Measurements from ENCODE around the gene NOP14.
"Not testable (repeated sequence)": the region's sequence is repeated elsewhere in the genome, so short reads cannot be mapped to it uniquely, and the experiment has no call there.

Gene NOP14

DNA sequence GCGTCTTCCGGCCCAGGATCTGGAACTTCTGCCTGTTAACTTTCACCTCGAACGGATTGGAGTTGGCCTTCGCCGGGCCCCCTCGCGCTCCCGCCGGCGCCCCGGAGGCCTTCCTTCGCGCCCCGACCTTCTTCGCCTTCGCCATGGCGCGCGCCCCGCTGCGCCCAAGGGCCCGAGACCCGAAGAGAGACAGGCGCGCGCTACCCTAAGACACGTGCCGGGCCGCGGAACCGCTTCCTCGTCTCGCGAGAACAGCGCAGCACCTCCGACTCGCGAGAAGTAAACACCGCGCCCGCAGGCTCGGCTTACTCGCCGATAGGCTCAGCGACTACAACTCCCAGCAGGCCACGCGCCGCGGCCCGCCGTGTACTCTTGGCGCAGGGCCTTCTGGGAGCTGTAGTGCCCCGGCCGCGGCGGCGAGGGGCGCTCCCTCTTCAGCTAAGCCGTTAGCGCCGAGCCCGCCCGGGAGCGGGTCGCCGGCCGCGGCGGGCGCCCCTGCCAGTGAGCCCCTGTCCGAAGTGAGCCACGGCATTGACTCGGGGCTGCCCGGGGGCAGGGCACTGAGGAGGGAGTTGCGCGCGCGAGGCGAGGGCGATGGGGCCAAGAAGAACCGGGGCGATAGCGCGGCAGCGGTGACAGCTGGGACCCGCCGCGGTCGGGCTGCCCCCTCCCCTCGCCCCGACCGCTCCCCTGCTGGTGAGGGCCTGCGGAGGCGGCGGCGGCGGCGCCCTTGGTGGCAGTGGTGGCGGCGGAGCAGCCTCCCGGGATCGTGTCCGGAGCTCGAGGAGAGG lies at the start of gene NOP14, which contains the start of gene GRK4:
TSS of gene NOP14 (minus strand) at position 232 of the 791 bp plus-strand sequence. CDS start at position 145, 87 bp downstream.
TSS of gene GRK4 (plus strand) at position 397 of the 791 bp plus-strand sequence. CDS start 500 bp downstream, outside the sequence.
- peak; percentile 96 for DNase-seq

DNA sequence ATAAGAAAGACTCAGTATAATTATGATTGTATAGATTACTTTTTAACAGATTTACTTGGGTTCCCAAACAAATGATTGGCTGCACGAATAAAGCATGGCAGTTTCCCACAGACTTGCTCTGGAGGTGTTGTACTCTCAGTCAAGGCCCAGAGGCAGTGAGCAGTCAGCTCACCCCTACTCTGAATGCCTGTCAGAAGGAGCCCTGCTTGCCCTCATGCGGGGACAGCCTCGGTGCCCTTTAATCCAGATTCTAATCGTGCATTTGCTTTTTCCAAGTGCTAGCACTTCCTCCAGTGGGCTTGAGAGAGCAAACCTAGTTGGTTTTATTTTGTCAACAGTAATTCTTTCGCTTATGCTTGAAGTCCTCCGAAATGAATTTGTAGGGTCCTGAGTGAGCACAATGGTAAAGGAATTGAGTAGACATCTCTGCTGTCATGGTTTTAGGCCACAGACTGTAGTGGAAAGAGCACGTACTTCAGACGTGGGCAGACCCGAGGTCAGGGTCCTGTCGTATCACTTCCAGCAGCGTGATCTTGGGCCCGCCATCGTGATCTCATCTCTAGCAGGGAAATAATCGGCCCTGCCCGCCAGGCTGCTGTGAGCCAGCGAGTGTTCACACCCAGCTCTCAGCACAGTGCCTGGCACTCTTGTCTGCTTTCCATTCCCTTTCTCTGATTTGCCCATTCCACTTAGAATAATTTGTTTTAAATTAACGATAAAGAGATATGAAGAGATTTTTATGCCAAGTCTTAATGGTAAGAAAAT lies 48.4 kb upstream of the NOP14 start:
- DNase-seq: no peak

DNA sequence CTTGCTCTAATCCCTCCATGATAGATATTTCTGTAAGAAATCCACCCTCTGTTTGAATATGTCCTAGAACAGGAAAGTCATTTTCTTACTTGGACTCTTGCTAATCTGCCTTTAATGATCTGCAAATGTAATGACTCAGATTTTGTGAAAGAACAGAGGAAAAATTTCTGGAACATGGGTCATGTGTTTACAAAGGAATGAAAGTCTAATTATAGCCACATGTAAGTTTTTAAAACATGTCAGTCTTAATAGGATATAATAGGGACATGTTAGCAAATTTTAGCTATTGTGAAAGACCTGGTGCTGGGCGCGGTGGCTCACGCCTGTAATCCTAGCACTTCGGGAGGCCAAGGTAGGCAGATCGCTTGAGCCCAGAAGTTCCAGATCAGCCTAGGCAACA lies 47.8 kb upstream of the NOP14 start:
- no peak for DNase-seq

GRCh38 chr4:3010577-3010976 lies 47.4 kb upstream of the NOP14 start:
- DNase-seq: no peak

- peak; percentile 17 to 43 for DNase-seq
These were observed 46.2 kb upstream of the NOP14 start for GRCh38 chr4:3009422-3009821.

- no peak for DNase-seq
These were observed 44.5 kb upstream of the NOP14 start for GRCh38 chr4:3007724-3008123.

DNA sequence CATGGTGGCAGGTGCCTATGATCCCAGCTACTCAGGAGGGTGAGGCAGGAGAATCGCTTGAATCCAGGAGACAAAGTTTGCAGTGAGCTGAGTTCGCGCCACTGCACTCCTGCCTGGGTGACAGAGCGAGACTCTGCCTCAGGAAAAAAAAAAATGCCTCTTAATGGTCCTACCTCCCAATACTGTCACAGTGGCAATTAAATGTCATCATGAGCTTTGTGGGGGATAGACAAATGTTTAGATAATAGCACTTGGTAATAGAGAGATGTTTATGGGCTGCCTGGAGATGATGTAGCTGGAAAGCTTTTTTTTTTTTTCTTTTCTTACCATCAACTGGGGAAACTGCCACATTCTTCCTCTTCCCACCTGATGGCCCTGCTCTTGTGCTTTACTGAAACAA lies 33.2 kb upstream of the NOP14 start:
- no peak for DNase-seq

GRCh38 chr4:2995546-2996265 lies 32.5 kb upstream of the NOP14 start:
- DNase-seq: no peak

- no peak for DNase-seq
These were observed 31.7 kb upstream of the NOP14 start for GRCh38 chr4:2994917-2995316.

- DNase-seq: no peak
These were observed 28.0 kb upstream of the NOP14 start for GRCh38 chr4:2991243-2991642.

DNA sequence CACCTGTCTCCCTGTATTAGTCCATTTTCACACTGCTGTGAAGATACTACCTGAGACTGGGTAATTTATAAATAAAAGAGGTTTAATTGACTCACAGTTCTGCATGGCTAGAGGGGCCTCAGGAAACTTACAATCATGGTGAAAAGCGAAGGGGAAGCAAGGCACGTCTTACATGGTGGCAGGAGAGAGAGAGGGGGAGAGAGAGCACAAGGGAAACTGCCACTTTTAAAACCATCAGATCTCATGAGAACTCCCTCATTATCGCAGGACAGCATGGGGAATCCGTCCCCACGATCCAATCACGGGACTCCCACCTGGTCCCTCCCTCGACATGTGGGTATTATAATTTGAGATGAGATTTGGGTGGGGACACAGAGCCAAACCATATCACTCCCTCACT lies 20.5 kb upstream of the NOP14 start:
- DNase-seq: not testable (repeated sequence)

- DNase-seq: no peak
These were observed 18.8 kb upstream of the NOP14 start for GRCh38 chr4:2982012-2982411.

- no peak for DNase-seq
These were observed 18.1 kb upstream of the NOP14 start for GRCh38 chr4:2981256-2981819.

GRCh38 chr4:2977211-2978088 lies 14.2 kb upstream of the NOP14 start:
- no peak for DNase-seq

GRCh38 chr4:2971275-2971674 lies 8.1 kb upstream of the NOP14 start:
- no peak for DNase-seq

DNA sequence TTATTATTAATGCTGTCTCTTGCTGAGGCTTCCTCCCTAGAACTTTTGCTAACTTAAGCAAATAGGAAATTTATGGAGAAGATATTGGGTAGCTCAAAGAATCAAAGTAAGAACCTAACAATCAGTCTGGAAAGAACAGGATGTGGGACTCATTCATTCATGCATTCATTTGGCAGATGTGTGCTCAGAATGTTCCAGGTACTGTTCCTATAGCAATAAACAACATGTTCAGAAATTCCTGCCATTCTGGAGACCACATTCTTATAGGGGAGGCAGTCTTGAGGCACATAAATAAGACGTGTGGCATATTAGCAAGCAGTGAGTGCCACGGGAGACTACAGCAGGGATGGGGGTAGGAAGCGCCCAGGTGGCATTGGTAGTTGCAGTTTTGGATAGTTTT lies 5.2 kb upstream of the NOP14 start:
- DNase-seq: no peak

GRCh38 chr4:2965262-2965661 lies 2.1 kb upstream of the NOP14 start:
- DNase-seq: no peak

DNA sequence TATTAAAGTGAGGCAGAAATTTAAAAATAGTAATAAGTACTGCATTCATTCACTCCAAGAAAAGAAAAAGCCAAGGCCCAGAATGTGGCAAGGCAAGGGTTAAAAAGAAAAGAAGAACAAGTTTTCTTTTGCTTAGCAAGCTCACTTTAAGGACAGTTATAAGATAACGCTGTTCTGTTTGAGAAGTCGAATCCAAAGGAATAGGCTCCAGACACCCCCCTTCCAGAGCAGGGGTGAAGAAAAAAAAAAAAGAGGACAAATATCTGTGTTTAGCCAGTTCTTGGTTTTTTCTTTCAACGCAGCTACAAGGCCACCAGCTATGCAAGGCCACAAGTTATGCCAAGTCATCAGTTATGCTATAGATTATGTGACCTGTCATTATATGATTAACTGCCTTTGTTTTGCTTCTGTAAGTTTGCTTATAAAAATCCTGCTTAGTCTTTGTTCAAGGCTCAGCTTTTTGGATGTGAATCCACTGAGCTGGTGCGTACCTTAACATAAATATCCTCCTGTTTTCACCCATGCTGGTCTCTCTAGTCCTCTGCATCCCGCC lies 1.6 kb upstream of the NOP14 start:
- no peak for DNase-seq

DNA sequence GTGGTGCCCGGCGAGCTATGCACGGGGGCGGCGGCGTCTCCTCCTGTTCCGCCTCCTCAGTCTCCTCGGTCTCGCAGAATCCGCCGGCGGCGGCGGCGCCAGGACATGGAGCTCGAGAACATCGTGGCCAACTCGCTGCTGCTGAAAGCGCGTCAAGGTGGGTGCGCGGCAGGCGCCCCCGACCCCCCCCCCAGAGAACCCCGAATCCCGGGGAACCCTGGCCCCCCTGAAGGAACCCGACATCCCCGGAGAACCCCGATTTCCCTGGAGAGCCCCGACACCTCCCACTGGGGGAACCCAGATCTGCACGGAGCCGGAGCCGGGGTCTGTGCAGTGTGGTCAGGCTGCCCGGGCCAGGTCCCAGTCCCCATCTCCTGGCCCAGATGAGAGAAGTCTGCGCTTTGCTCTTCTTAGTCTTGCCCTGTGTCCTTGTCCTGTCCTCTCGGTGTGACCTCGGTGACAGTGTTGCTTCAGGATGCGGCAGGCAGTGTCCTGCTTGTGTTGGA lies 813 bp upstream of the NOP14 start:
- DNase-seq: no peak

- no peak for DNase-seq
These were observed 512 bp downstream of the NOP14 start for GRCh38 chr4:2962614-2963174.

- peak; percentile 77 to 83 for DNase-seq
These were observed 1.3 kb downstream of the NOP14 start for GRCh38 chr4:2961811-2962441.

Data from activated CD4-positive, alpha-beta T cell treated with anti-CD3 and anti-CD28 coated beads, Interleukin-2, amount 50 U/mL, for 48 hours (primary cell).